GM19397 (cell line): ENCODE data around the gene SLC10A1.
A peak's percentile ranks its signal among the peaks of the same experiment; 100 is the strongest.

Source experiments
- ATAC-seq: cut with Tn5 transposase; IDR thresholded peaks from one replicate; pipeline ENCODE4 v1.9.1; 2021; ENCODE audit warnings: mild to moderate bottlenecking, moderate library complexity; ENCODE audit not compliant: unreplicated experiment

The SLC10A1 gene

GRCh38 chr14:69726761-69727511 lies 70.1 kb downstream of the SLC10A1 start:
- ATAC-seq = peak; percentile 76
